ENCODE data around the gene LGALSL. TPM values are rescaled to one million over a fixed set of nuclear protein-coding genes. Genes with fewer than 3 reads are reported as not detected.

The LGALSL gene
- total and polyA plus RNA-seq, 9 of the 15 experiments (the other 6 are each of a cell fraction or from before 2014, with no cell fraction given): 0.04 to 0.29 (median 0.14) TPM; not detected in 3

GRCh38 chr2:64406407-64406774 is 47.6 kb upstream of the LGALSL start:
- no peaks in the 10 kb centered on the region for H3K36me3 ChIP-seq (ENCODE audit: control insufficient read depth, insufficient read depth, low read length)
- H3K9ac ChIP-seq (ENCODE audit: insufficient read depth in 1 of 2, low read depth in 2 of 2, low read length in 2 of 2): no peak overlapping the region
- H3K4me3 ChIP-seq: no peak overlapping the region
- H3K79me2 ChIP-seq (ENCODE audit: control insufficient read depth, insufficient read depth, low read length): no peaks in the 10 kb centered on the region
- no peaks in the 10 kb centered on the region for H3K9me3 ChIP-seq (replicated peaks; ENCODE audit: control insufficient read depth, insufficient read depth, low read depth, low read length)
- POLR2A ChIA-PET: interaction anchor here (0.5 to 0.8 kb wide), 3 partner anchors 73 to 733 kb away, joined by 3 read pairs; no protein-coding TSS in a partner anchor
- TF ChIP-seq MTF1 (CRISPR knock-in tag; IDR thresholded peaks at IDR 0.05; ENCODE audit: borderline replicate concordance) (no peak), ZBTB1 (CRISPR knock-in tag; IDR thresholded peaks at IDR 0.05; ENCODE audit: borderline replicate concordance, low read depth) (no peak), MNT (conservative IDR thresholded peaks at IDR 0.05) (no peak), MTA3 (IDR thresholded peaks at IDR 0.05; ENCODE audit: borderline replicate concordance) (no peak), HNRNPK (IDR thresholded peaks at IDR 0.05; ENCODE audit: low read depth, low read length, poor library complexity, severe bottlenecking) (no peak), SP2 (IDR thresholded peaks at IDR 0.05; ENCODE audit: extremely low read depth, low read depth, low read length, poor library complexity, severe bottlenecking) (no peak), TAF15 (IDR thresholded peaks at IDR 0.05; ENCODE audit: low read depth, low read length) (no peak), ZNF699 (CRISPR knock-in tag; IDR thresholded peaks at IDR 0.05; ENCODE audit: insufficient replicate concordance) (no peak), FOXJ2 (tag; IDR thresholded peaks at IDR 0.05) (no peak), GATAD2B (IDR thresholded peaks at IDR 0.05; ENCODE audit: borderline replicate concordance) (no peak), ATF2 (CRISPR knock-in tag; IDR thresholded peaks at IDR 0.05) (no peak)
- no TSS peak for BruUV-seq (replicated peaks)
- FAIRE-seq (no peak), DNase-seq (ENCODE audit: extremely low read depth in 1 of 4, low spot score in 3 of 4) (no peak), ATAC-seq (no peak)
- no peaks in the 10 kb centered on the region for H4K20me1 ChIP-seq (replicated peaks; ENCODE audit: control insufficient read depth, insufficient read depth, low read length)
- H3K4me1 ChIP-seq (replicated peaks in 1 of 2; ENCODE audit: control insufficient read depth in 2 of 2, insufficient read depth in 2 of 2, low read length in 2 of 2): peaks cover 0 to 22% of the 10 kb centered on the region in 2 experiments; a peak in 4 of 5 replicates
- in situ Hi-C loops (cut with MboI): no loop called here
- H3K4me2 ChIP-seq (ENCODE audit: insufficient read depth, low read length): no peak overlapping the region
- H2AFZ ChIP-seq (ENCODE audit: low read depth, low read length): no peak overlapping the region
- H3K9me1 ChIP-seq (ENCODE audit: control insufficient read depth, insufficient read depth, low read length): no peaks in the 10 kb centered on the region
- 11% methylated on average over 2 of the region's 2 CpGs for WGBS (ENCODE audit: insufficient coverage, low coverage, missing lambda C conversion rate)
- intact Hi-C loops (cut with micrococcal nuclease): no loop called here
- CTCF ChIA-PET (ENCODE audit: low intra/inter-chr PET ratio): no interaction called here
- no peak overlapping the region for H3K27ac ChIP-seq (ENCODE audit: extremely low read depth, low read depth, low read length)
- peaks cover 0 to 15% of the 10 kb centered on the region in 2 experiments; a peak in 2 of 5 replicates for H3K27me3 ChIP-seq (ENCODE audit: control insufficient read depth in 2 of 2, insufficient read depth in 2 of 2, low read length in 2 of 2)

All from K562 (cell line).